GM18909 (cell line): ENCODE data around the gene TMEM94.

Experiments
- ATAC-seq: cut with Tn5 transposase; IDR thresholded peaks from one replicate; pipeline ENCODE4 v1.9.1; 2021; ENCODE audit warnings: mild to moderate bottlenecking; ENCODE audit not compliant: unreplicated experiment, poor library complexity

Gene TMEM94

DNA sequence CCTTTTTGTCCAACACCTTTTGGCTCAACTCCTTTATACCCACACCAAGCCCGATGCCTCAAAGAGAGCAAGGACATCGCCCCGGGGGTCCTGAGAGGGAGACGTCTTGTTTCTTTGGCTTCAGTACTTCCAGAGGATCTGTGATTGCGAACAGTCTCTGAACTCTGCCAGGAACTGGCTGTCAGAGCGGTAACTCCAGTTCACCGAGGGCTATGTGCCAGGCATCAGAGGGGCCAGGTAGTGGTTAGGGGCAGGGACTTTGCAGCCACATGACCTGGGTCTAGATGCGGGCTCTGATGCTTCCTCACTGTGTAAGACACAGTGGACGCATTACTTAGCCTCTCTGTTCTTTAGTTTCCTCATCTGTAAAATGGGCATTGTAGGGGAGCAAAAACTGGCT is 90.7 kb downstream of the TMEM94 start:
- ATAC-seq: no peak

DNA sequence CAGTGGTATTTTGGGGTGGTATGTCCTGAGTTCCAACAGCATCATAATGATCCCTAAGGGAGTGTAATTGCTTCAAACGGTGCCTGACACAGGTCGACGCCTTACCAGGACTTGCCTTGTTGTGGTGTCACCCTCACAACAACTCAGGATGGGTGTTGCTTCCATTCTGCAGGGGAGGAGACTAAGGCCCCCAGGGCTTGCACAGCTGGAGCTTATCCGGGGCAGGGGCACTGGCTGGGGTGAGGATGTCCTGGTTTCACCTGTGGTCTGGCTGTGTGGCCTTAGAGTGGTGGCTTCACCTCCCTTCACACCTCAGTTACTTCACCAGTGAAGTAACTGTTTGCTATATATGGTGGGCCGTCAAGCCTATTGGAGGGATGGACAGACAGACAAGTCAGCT is 92.4 kb downstream of the TMEM94 start:
- ATAC-seq: no peak
